AG04450 (cell line): ENCODE data around the gene ANKS6. TPM values are rescaled to one million over a fixed set of nuclear protein-coding genes. Genes with fewer than 3 reads are reported as not detected.

Experiments
- CTCF ChIA-PET: fragments of 300-600, 350-600 bp; formaldehyde crosslinking; extraction: SDS; loops from one replicate; lab custom pipeline; 2022; ENCODE audit warnings: antibody characterized with exemption, inconsistent platforms; lab: Charles Lee
- POLR2A ChIA-PET: fragments of 350-600 bp; formaldehyde crosslinking; extraction: SDS; loops from one replicate; lab custom pipeline; 2021; ENCODE audit warnings: antibody characterized with exemption, inconsistent platforms; lab: Yijun Ruan, JAX
- DNase-seq: peaks from one replicate; pipeline ENCODE4 v3.0.0-alpha.2; 2011; ENCODE audit warnings: low read depth, low spot score
- H3K27ac ChIP-seq: one replicate; pipeline ENCODE4 v1.5.1; 2012; ENCODE audit warnings: low read depth, low read length, control low read depth
- H3K27me3 ChIP-seq: one replicate; pipeline ENCODE4 v1.6.0; 2012; ENCODE audit warnings: low read length; ENCODE audit not compliant: control insufficient read depth, insufficient read depth
- H3K4me3 ChIP-seq: 2 replicates; pipeline ENCODE4 v1.5.1; 2011; ENCODE audit warnings: mild to moderate bottlenecking, low read depth, low read length, control low read depth
- H3K9me3 ChIP-seq: 2 replicates; pipeline ENCODE4 v1.5.1; 2012; ENCODE audit warnings: low read length; ENCODE audit not compliant: control insufficient read depth, insufficient read depth
- polyA plus RNA-seq: library from polyadenylated mRNA; depleted of rRNA; stranded (reverse); fragments of >200 nt; gene quantifications from 2 replicates; pipeline ENCODE4 v1.2.3, GENCODE V29; 2011
- TF ChIP-seq, protein P1 (sequence below): IDR thresholded peaks from 2 replicates; pipeline ENCODE4 v1.5.1; 2011; ENCODE audit warnings: low read depth, low read length, control low read depth, inconsistent platforms

The ANKS6 gene
- polyA plus RNA-seq, 1 experiment: 10.5 TPM

DNA sequence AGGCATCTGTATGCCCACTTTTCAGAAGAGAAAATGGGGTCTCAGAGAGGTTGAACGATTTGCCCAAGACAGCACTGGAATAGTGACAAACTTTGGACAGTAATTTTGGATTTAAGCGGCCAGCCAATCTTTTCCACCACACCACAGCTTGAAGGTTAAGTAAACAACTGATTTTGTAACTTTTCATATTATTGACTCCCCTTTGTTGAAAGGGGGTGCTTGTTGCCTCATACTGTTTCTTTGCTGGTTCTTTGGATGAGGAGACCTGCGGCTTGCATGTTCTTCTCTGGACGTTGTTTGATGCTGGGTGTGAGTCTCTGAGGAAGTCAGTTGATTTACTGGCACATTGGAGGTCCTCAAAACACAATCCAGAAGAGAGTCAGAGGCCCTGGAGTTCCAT lies 76.0 kb downstream of the ANKS6 start:
- no peak overlapping the region for H3K4me3 ChIP-seq
- TF ChIP-seq, protein P1, sequence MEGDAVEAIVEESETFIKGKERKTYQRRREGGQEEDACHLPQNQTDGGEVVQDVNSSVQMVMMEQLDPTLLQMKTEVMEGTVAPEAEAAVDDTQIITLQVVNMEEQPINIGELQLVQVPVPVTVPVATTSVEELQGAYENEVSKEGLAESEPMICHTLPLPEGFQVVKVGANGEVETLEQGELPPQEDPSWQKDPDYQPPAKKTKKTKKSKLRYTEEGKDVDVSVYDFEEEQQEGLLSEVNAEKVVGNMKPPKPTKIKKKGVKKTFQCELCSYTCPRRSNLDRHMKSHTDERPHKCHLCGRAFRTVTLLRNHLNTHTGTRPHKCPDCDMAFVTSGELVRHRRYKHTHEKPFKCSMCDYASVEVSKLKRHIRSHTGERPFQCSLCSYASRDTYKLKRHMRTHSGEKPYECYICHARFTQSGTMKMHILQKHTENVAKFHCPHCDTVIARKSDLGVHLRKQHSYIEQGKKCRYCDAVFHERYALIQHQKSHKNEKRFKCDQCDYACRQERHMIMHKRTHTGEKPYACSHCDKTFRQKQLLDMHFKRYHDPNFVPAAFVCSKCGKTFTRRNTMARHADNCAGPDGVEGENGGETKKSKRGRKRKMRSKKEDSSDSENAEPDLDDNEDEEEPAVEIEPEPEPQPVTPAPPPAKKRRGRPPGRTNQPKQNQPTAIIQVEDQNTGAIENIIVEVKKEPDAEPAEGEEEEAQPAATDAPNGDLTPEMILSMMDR: no peak
- POLR2A ChIA-PET: no interaction called here
- CTCF ChIA-PET: no interaction called here
- peaks cover 39% of the 10 kb centered on the region for H3K27me3 ChIP-seq
- H3K9me3 ChIP-seq: peaks cover 4% of the 10 kb centered on the region
- no peak overlapping the region for H3K27ac ChIP-seq
- no peak for DNase-seq

DNA sequence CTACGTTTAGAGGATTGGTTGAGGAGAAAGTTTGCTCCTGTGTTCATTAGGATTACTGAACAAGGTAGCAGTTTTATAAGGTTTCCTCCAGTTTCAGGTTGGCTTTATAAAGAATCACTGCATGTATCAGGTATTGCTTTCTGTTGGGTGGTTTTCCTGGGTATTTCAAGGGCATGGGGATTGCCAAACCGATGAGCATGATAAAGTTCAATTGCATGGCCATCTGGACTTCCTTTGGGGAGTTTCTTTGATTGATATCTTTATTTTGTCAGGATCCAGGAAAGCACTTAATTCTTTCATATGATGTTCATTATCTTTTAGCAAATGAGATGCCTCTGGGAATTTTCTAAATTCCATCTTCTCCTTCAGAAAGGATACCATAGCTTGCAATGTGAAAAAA lies 77.3 kb downstream of the ANKS6 start:
- TF ChIP-seq, protein P1: no peak
- H3K9me3 ChIP-seq: peaks cover 4% of the 10 kb centered on the region
- no peak for DNase-seq
- no peak overlapping the region for H3K4me3 ChIP-seq
- H3K27ac ChIP-seq: no peak overlapping the region
- ChIA-PET POLR2A (no interaction called here), CTCF (no interaction called here)
- peaks cover 39% of the 10 kb centered on the region for H3K27me3 ChIP-seq

DNA sequence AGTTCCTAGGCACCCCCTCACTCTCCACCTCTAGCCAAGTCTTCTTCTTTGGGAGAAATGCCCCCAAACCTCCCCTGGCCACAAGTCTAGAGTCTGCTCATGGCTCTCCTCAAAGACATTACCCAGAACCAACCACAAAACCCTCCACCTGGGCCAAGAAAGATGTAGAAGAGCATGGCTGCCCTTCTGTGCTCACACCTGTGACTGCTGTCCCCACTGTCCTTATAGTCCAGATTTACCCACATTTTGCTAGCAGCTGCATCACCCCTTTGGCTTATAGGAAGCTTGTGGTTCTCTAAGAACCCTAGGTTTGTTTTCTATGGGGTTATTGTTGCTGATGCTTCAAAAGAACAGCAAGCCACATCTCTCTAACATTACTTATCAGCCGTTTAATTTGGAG lies 81.5 kb downstream of the ANKS6 start:
- H3K4me3 ChIP-seq: no peak overlapping the region
- DNase-seq: no peak
- peaks cover 51% of the 10 kb centered on the region for H3K27me3 ChIP-seq
- no peaks in the 10 kb centered on the region for H3K9me3 ChIP-seq
- TF ChIP-seq, protein P1: no peak
- CTCF ChIA-PET: no interaction called here
- H3K27ac ChIP-seq: no peak overlapping the region
- POLR2A ChIA-PET: no interaction called here

DNA sequence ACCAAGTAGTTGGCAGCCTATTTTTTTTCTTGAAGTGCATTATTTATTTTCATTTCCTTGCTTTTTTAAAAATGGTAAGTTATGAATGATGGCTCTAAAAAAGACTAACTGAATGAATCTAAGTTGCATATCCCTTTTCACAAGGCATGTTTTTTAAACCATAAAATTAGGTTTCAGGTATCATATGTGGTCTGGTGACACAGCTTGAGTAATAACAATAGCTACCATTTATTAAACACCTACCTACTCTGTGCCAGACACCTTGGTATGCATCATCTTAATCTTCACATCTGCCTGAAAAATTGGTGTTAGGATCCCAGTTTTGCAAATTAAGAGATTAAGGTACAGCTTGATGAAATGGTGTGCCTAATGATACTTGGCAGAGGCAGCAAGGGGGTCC lies 83.4 kb downstream of the ANKS6 start:
- no peaks in the 10 kb centered on the region; the same call in 1 of the 2 replicates for H3K9me3 ChIP-seq
- ChIA-PET CTCF (no interaction called here), POLR2A (no interaction called here)
- TF ChIP-seq, protein P1: no peak
- H3K27ac ChIP-seq: no peak overlapping the region
- peaks cover 54% of the 10 kb centered on the region for H3K27me3 ChIP-seq
- H3K4me3 ChIP-seq: no peak overlapping the region
- DNase-seq: no peak

DNA sequence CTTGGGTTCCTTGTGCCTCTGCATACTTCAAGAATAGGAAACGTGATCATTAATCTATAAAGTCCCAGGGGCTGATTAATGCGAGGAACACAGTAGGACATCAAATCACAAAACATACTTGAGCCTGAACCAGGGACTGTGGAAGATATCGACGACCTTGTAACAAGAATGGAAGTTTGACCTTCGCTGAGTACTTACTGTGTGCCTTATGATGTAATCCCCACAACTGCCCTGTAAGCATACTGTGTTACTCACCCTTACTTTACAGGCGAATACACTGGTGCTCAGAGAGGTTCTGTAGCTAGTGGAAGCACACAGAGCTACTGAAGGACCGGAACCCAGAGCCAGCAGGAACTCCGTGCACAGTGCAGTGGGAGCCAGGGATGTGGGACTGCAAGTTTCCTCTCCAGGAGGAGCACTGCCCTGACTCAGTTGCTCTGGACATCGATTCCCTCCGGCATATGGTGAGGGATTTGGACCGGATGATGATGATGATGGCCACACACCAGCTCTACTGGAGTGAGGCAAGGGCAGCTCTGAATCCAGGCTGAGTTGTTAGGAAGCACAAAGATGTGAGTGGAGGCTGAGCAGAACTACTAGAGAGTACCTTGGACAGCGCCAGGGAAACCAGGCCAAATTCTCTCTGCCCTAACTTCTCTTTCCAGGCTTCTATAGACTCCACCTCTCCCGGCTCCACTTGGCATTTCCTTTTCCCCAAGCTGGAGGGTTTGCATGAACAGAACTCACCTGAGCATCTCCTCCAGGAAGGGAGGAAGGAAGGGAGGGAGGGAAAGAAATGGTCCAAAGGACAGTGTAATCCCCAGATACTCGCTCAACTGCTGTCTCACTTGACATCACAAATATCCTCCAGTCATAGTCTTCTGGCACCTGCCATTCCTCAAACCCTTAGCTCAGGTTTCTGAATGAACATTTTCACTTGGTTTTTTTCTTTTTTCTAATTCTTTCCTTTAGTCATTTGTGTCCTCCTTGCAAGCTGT lies 86.1 kb downstream of the ANKS6 start:
- no peak overlapping the region for H3K4me3 ChIP-seq
- TF ChIP-seq, protein P1: no peak
- H3K9me3 ChIP-seq: no peaks in the 10 kb centered on the region; the same call in 1 of the 2 replicates
- ChIA-PET CTCF (interaction anchor here (0.6 to 1.1 kb wide), 3 partner anchors 66 to 397 kb away, joined by 3 read pairs; no protein-coding TSS in a partner anchor), POLR2A (no interaction called here)
- H3K27ac ChIP-seq: no peak overlapping the region
- H3K27me3 ChIP-seq: peaks cover 56% of the 10 kb centered on the region
- DNase-seq: peak; percentile 29
